Ishikawa (cell line): ENCODE measurements around the gene ITIH3.

Experiments
- TAF1 ChIP-seq: IDR thresholded peaks from 2 replicates; pipeline ENCODE4 v1.6.1; 2012; ENCODE audit warnings: low read depth, mild to moderate bottlenecking
- ZBTB7A ChIP-seq: IDR thresholded peaks from 2 replicates; pipeline ENCODE4 v1.6.1; 2012; ENCODE audit warnings: low read depth
- TF ChIP-seq, protein P1 (sequence below): IDR thresholded peaks from 2 replicates; pipeline ENCODE4 v1.6.1; 2012

GRCh38 chr3:52847726-52848125, 53.1 kb downstream of the ITIH3 start:
- TF ChIP-seq TAF1 (no peak), ZBTB7A (no peak)
- TF ChIP-seq, protein P1, sequence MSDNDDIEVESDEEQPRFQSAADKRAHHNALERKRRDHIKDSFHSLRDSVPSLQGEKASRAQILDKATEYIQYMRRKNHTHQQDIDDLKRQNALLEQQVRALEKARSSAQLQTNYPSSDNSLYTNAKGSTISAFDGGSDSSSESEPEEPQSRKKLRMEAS = no peak
